ENCODE data around the gene INTS11.

INTS11 gene

GRCh38 chr1:1364266-1364665, 39.8 kb upstream of the INTS11 start:
- Histone ChIP-seq H3K4me3 (ENCODE audit: low read depth in 1 of 2, low read length in 2 of 2) (no peak overlapping the region), H3K27me3 (ENCODE audit: insufficient read depth, low read length, poor library complexity) (no peaks in the 10 kb centered on the region), H3K9ac (ENCODE audit: low read depth, low read length) (no peak overlapping the region), H3K36me3 (ENCODE audit: insufficient read depth, low read length) (no peaks in the 10 kb centered on the region), H3K4me2 (ENCODE audit: insufficient read depth, low read length) (no peak overlapping the region), H3K27ac (ENCODE audit: low read length) (no peak overlapping the region), H4K20me1 (ENCODE audit: insufficient read depth, low read length) (no peaks in the 10 kb centered on the region), H3K4me1 (ENCODE audit: insufficient read depth, low read length) (no peaks in the 10 kb centered on the region), H2AFZ (ENCODE audit: low read depth, low read length) (no peak overlapping the region), H3K79me2 (ENCODE audit: insufficient read depth, low read length) (no peaks in the 10 kb centered on the region), H3K9me3 (ENCODE audit: insufficient read depth, low read length, severe bottlenecking) (peaks cover 17% of the 10 kb centered on the region)
- no peak for ATAC-seq (ENCODE audit: insufficient read depth, low read depth)
- TF ChIP-seq CTCF (IDR thresholded peaks at IDR 0.05; ENCODE audit: borderline replicate concordance, extremely low read depth, low read length, poor library complexity, severe bottlenecking) (no peak), EZH2 (IDR thresholded peaks at IDR 0.05; ENCODE audit: borderline replicate concordance, low read depth, low read length, severe bottlenecking) (no peak)
- no peak for DNase-seq

GRCh38 chr1:1361982-1362423, 37.5 kb upstream of the INTS11 start:
- Histone ChIP-seq H3K4me1 (ENCODE audit: insufficient read depth, low read length) (no peaks in the 10 kb centered on the region), H3K79me2 (ENCODE audit: insufficient read depth, low read length) (no peaks in the 10 kb centered on the region), H3K4me2 (ENCODE audit: insufficient read depth, low read length) (no peak overlapping the region), H2AFZ (ENCODE audit: low read depth, low read length) (no peak overlapping the region), H3K9ac (ENCODE audit: low read depth, low read length) (no peak overlapping the region), H3K9me3 (ENCODE audit: insufficient read depth, low read length, severe bottlenecking) (peaks cover 13% of the 10 kb centered on the region), H3K36me3 (ENCODE audit: insufficient read depth, low read length) (no peaks in the 10 kb centered on the region), H4K20me1 (ENCODE audit: insufficient read depth, low read length) (no peaks in the 10 kb centered on the region), H3K4me3 (ENCODE audit: low read depth in 1 of 2, low read length in 2 of 2) (no peak overlapping the region), H3K27me3 (ENCODE audit: insufficient read depth, low read length, poor library complexity) (no peaks in the 10 kb centered on the region), H3K27ac (ENCODE audit: low read length) (no peak overlapping the region)
- no peak for ATAC-seq (ENCODE audit: insufficient read depth, low read depth)
- TF ChIP-seq EZH2 (IDR thresholded peaks at IDR 0.05; ENCODE audit: borderline replicate concordance, low read depth, low read length, severe bottlenecking), result no peak
- no peak for TF ChIP-seq CTCF (IDR thresholded peaks at IDR 0.05; ENCODE audit: borderline replicate concordance, extremely low read depth, low read length, poor library complexity, severe bottlenecking)
- no peak for DNase-seq

- Histone ChIP-seq H2AFZ (ENCODE audit: low read depth, low read length) (no peak overlapping the region), H3K4me3 (ENCODE audit: low read depth in 1 of 2, low read length in 2 of 2) (no peak overlapping the region), H3K9ac (ENCODE audit: low read depth, low read length) (no peak overlapping the region), H3K27ac (ENCODE audit: low read length) (no peak overlapping the region), H3K9me3 (ENCODE audit: insufficient read depth, low read length, severe bottlenecking) (peaks cover 7% of the 10 kb centered on the region), H3K4me2 (ENCODE audit: insufficient read depth, low read length) (no peak overlapping the region), H3K4me1 (ENCODE audit: insufficient read depth, low read length) (no peaks in the 10 kb centered on the region), H4K20me1 (ENCODE audit: insufficient read depth, low read length) (no peaks in the 10 kb centered on the region), H3K79me2 (ENCODE audit: insufficient read depth, low read length) (no peaks in the 10 kb centered on the region), H3K36me3 (ENCODE audit: insufficient read depth, low read length) (no peaks in the 10 kb centered on the region), H3K27me3 (ENCODE audit: insufficient read depth, low read length, poor library complexity) (no peaks in the 10 kb centered on the region)
- DNase-seq (no peak), ATAC-seq (ENCODE audit: insufficient read depth, low read depth) (no peak)
- no peak for TF ChIP-seq CTCF (IDR thresholded peaks at IDR 0.05; ENCODE audit: borderline replicate concordance, extremely low read depth, low read length, poor library complexity, severe bottlenecking)
- no peak for TF ChIP-seq EZH2 (IDR thresholded peaks at IDR 0.05; ENCODE audit: borderline replicate concordance, low read depth, low read length, severe bottlenecking)
Observed at GRCh38 chr1:1361233-1361981, 36.9 kb upstream of the INTS11 start.
